NCI-H2196 (cell line): Measurements from ENCODE around the gene SALL3.
"Not testable (repeated sequence)": the region's sequence is repeated elsewhere in the genome, so short reads cannot be mapped to it uniquely, and the experiment has no call there.

Experiments
- DNase-seq: peaks from one replicate; lab custom pipeline; 2025; ENCODE audit not compliant: unreplicated experiment; lab: John Stamatoyannopoulos, UW

SALL3 gene

GRCh38 chr18:78964727-78965126 lies 14.9 kb upstream of the SALL3 start:
- not testable (repeated sequence) for DNase-seq

GRCh38 chr18:78965260-78965659 lies 14.4 kb upstream of the SALL3 start:
- DNase-seq: no peak

- DNase-seq: no peak
These were observed 13.5 kb upstream of the SALL3 start for GRCh38 chr18:78965917-78966792.

DNA sequence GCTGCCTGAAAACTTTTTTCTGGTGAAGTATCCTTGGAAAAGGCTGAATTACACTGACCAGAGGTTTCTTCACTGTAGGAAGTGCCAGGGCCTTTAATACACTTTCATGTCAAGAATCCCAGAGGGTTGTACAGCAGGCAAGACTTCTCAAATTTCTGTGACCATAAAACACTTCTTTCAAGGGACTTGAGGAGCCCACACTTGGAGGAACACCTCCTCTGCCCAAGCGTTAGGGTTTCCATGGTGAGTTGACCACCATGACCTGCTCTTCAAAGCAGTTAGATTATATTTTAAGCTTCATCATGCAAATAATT lies 12.9 kb upstream of the SALL3 start:
- no peak for DNase-seq

GRCh38 chr18:78967692-78968091 lies 11.9 kb upstream of the SALL3 start:
- DNase-seq: no peak

DNA sequence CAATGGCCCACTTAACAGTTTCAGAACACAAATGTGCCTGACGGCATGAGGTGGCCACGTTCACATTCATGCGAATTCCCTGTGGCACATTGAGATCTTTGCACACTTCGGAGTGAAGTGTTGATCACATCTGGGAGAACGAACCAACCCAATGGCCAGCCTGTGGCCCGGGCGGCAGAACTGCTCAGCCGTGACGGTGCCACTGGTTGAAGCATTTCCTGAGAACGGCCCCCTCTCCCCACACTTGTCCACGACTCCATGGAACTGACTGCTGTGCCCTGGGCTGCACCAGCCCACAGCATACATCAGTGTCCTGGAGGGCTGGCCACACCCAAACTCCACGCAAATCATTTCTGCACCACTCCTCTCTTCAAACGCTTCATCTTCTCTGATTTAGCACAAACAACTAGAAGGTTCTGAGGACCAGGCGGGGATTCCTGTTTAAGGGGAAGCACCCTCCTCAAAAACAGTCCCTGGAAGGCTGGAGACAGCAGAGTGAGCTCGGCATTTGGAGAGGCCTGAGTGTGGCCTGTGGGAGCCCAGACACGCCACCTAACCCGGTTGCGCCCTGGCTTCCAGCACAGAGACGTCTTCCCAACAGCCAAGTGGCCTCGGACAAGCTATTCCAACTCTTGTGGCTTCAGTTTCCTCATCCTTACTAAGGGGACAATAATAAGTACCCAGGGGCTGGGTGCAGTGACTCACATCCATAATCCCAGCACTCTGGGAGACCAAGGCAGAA lies 9.9 kb upstream of the SALL3 start:
- no peak for DNase-seq

DNA sequence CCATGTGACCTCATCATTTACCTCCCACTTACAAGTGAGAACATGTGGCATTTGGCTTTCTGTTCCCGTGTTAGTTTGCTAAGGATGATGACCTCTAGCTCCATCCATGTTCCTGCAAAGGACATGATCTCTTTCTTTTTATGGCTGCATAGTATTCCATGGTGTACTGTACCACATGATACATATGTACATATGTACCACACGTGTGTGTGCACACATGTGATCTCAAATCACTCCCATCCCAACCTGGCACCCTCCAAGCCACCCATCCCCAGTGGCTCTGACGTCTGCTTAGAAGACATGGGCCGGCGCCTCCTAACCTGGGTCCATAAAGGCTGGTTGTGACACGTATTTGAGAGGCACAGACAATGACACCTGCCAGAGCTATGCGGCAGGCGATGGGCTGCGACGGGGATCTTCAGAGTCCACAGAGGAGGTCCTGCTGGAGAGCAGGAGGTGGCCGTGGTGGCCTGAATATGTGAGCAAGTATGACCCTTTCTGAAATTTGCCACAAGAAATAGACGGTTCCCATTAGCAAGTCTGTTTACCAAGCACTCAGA lies 8.8 kb upstream of the SALL3 start:
- no peak for DNase-seq

- DNase-seq: no peak
These were observed 7.9 kb upstream of the SALL3 start for GRCh38 chr18:78971511-78972245.

GRCh38 chr18:78972385-78972918 lies 7.2 kb upstream of the SALL3 start:
- no peak for DNase-seq

- DNase-seq: no peak
These were observed 6.7 kb upstream of the SALL3 start for GRCh38 chr18:78972930-78973331.

DNA sequence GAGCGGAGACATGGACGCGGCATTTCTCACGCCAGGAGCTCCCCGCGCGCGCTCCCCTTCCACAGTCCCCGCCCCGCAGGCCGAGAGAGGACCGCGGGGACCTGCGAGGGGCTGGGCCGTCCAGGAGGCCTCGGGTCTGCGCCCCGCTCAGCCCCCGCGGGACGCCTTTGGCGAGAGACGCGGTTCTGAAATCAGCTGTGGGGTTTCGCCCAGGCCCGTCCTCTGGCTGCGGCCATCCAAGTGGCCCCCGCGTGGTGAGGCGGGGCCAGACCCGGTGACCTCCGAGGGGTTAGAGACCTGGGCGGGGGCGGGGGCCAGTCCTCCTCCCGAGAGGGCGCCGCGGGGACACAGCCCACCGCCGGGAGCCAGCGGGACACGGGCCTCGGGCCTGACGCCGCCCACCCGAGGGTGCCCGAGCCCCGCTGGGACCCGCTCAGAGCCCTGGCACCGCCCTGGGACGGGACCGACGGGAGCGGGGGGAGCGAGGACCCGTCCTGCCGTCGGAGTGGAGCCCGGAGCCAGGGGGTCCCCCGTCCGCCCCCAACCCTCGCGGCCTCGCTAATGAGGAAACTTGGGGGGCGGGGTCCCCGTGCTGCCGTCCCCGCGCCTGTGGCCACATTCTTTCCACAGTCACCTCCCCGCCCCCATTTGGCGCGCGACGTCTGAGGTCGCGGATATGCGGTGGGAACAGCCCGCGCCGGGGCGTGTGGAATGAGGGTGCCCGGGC lies 6.1 kb upstream of the SALL3 start:
- no peak for DNase-seq

- no peak for DNase-seq
These were observed 5.4 kb upstream of the SALL3 start for GRCh38 chr18:78974115-78974761.

GRCh38 chr18:78975292-78975691 lies 4.3 kb upstream of the SALL3 start:
- DNase-seq: no peak

DNA sequence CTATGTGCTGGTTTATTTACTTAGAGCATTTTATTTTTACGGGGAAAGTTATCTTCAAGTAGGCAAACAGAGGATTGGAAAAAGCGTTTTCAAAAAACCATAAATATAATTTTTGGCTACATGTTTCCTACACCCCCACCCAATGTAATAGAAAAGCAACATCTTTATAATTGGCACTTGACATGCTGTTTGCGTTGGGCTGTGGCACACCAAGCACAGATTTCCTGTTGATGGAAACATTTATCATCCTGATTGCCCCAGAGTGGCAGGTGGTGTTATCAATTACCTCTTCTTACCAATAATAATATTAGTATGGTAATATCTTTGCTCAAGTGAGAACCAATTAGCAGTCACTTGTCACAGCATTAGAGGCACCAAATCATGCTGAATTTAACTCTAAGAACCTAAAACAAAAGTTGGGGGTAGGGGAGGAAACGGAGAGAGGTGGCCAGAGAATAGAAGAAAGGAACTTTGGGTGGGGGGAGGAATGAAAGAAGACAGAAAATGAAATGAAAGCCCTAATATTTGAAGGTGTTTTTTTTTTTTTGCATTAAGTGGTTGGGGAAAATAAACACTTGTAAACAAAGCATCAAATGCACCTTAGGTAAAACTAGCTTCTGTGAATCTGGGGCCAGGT lies 3.8 kb upstream of the SALL3 start:
- no peak for DNase-seq

GRCh38 chr18:78976765-78977636 lies 2.6 kb upstream of the SALL3 start:
- no peak for DNase-seq

DNA sequence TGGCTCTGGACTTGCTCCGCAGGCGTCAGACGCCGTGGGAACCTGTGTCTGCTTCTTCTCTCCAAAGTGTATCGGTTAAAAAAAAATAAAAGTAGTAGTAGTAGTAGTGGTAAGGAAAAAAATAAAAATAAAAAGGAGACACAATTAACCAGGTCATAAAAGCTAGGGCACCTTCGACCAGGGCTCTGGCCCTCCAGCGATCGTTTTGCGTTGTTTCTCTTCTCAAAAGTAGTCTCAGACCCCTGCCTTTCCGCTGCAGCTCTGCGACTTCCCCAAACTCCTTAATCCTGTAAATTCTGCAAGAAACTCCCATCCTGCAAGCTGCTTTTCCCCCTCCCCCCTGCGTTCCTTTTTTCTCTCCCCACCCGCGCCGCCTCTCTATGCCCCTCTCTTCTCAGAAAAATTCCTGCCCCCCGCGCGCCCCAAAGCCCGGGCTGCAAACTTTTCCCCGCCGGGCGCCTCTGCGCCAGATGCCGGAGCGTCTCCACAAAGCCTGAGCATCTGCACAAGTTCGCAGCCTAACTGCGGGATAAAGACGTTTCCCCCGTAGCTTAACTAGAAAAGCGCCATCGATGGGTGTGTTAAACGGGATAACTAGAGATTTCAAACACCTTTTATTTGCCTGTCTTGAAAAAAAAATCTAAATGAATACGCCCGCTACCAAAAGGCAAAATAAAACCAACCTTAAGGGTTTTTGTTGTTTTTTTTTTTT lies 1.8 kb upstream of the SALL3 start:
- no peak for DNase-seq

- no peak for DNase-seq
These were observed 1.1 kb upstream of the SALL3 start for GRCh38 chr18:78978349-78979055.
